ENCODE measurements around the gene NFIB. TPM values are rescaled to one million over a fixed set of nuclear protein-coding genes. Genes with fewer than 3 reads are reported as not detected.

NFIB gene
- total RNA-seq, 2 experiments from 2014 or later: not detected

DNA sequence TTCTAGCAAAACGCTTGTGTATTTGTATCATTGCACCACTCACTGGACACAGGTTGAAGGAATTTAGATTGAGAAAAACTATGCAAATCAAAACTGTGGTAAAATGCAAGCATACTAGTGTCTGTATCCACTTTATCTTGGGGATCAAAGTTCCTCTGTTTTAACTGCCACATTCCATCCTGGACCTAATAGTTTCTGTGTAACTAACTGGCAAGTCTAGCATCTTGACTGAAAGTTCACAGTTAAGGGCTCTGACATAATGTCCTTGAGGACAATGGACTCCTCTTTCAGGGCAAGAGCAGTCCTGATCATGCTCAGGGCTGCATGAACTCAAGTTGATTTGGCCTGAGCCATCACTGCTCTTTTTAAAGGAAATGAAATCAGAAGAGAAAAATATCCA, 30.7 kb downstream of the NFIB start:
- POLR2A ChIA-PET: no interaction called here
- Mint-ChIP-seq H3K27ac (no peak overlapping the region), H3K4me1 (ENCODE audit: low read depth) (no peaks in the 10 kb centered on the region), H3K9me3 (no peaks in the 10 kb centered on the region), H3K27me3 (peaks cover 4% of the 10 kb centered on the region), H3K36me3 (ENCODE audit: low read depth) (no peaks in the 10 kb centered on the region), H3K4me3 (no peak overlapping the region)
- no peak for ATAC-seq
- no peak for DNase-seq
- CTCF ChIA-PET: no interaction called here
- TF ChIP-seq, protein P1, sequence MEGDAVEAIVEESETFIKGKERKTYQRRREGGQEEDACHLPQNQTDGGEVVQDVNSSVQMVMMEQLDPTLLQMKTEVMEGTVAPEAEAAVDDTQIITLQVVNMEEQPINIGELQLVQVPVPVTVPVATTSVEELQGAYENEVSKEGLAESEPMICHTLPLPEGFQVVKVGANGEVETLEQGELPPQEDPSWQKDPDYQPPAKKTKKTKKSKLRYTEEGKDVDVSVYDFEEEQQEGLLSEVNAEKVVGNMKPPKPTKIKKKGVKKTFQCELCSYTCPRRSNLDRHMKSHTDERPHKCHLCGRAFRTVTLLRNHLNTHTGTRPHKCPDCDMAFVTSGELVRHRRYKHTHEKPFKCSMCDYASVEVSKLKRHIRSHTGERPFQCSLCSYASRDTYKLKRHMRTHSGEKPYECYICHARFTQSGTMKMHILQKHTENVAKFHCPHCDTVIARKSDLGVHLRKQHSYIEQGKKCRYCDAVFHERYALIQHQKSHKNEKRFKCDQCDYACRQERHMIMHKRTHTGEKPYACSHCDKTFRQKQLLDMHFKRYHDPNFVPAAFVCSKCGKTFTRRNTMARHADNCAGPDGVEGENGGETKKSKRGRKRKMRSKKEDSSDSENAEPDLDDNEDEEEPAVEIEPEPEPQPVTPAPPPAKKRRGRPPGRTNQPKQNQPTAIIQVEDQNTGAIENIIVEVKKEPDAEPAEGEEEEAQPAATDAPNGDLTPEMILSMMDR (IDR thresholded peaks at IDR 0.05): no peak
- intact Hi-C loops (cut with micrococcal nuclease): no loop called here

DNA sequence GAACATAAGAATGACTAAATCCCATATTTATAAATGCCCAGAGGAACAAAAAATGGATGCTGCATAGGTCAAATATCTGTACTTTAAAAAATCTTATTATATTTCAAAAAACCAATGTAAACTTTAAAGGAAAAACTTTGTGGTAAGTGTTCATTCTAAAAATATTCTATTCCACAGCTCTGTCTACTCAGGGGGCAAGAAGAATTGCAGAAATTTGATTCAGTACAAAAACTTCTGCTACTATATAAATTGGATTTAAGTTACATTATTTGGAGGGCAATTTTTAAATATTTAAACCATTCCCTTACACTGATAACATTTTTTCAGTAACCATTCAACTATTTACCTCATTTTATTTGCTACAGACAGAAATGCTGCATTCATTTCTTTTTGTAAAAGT, 32.1 kb downstream of the NFIB start:
- intact Hi-C loops (cut with micrococcal nuclease): no loop called here
- H3K27me3 Mint-ChIP-seq: peaks cover 5% of the 10 kb centered on the region
- H3K27ac Mint-ChIP-seq: no peak overlapping the region
- H3K4me3 Mint-ChIP-seq: no peak overlapping the region
- no peaks in the 10 kb centered on the region for H3K9me3 Mint-ChIP-seq
- TF ChIP-seq, protein P1 (IDR thresholded peaks at IDR 0.05): no peak
- no peak for DNase-seq
- POLR2A ChIA-PET: no interaction called here
- no peak for ATAC-seq
- H3K4me1 Mint-ChIP-seq (ENCODE audit: low read depth): no peaks in the 10 kb centered on the region
- CTCF ChIA-PET: no interaction called here
- no peaks in the 10 kb centered on the region for H3K36me3 Mint-ChIP-seq (ENCODE audit: low read depth)

DNA sequence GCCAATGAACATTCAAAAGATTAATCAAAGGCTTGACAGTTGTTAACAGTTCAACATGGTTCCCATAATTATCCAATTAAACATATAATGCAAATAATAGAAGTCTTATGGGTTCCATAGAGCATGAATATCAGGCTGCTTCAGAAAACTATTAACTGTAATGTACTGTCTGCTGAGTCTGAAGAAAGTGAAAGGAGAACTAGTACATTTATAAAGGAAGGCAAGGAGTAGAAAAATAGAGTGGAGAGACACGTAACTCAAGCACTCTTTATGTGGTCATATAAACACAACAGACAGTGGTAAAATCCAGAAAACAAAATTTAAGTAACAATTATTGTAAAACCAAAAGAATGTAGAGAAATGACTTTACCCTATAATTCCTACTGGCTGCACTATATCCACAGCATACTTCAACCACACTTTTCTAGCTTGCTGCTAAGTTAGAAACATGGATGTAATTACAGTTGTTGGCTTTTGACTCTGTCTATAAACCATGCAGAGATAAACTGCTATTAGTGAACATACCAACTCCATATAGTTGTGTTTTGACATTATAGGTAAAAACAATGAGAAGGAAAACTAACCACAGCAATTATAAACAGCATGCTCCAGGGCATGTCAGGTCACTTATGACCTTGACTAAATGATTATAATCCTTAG, 32.7 kb downstream of the NFIB start:
- no peak for DNase-seq
- Mint-ChIP-seq H3K36me3 (ENCODE audit: low read depth) (no peaks in the 10 kb centered on the region), H3K27me3 (peaks cover 5% of the 10 kb centered on the region), H3K27ac (no peak overlapping the region), H3K4me3 (no peak overlapping the region), H3K4me1 (ENCODE audit: low read depth) (no peaks in the 10 kb centered on the region), H3K9me3 (no peaks in the 10 kb centered on the region)
- CTCF ChIA-PET: no interaction called here
- TF ChIP-seq, protein P1 (IDR thresholded peaks at IDR 0.05): no peak
- POLR2A ChIA-PET: no interaction called here
- intact Hi-C loops (cut with micrococcal nuclease): no loop called here
- ATAC-seq: no peak

DNA sequence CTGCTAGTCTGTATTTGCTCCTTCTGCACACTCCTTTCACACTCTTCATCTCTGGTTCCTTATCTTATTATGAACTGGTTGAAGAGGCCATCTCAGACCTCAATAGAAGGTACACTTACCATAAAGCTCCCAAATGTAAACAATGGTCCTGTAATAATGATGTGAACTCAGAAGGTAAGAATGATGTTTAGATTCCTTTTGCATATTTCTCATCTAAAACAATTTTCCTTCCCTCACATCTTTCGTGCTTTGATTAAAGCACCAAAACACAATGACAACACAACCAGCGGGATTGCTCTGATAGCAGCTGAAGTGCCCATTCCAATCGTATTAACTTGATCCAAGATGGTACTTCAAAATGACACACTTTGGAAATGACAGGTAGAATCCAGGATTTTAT, 34.3 kb downstream of the NFIB start:
- CTCF ChIA-PET: no interaction called here
- TF ChIP-seq, protein P1 (IDR thresholded peaks at IDR 0.05): no peak
- Mint-ChIP-seq H3K36me3 (ENCODE audit: low read depth) (no peaks in the 10 kb centered on the region), H3K27ac (no peak overlapping the region), H3K4me1 (ENCODE audit: low read depth) (no peaks in the 10 kb centered on the region), H3K4me3 (no peak overlapping the region), H3K27me3 (peaks cover 5% of the 10 kb centered on the region), H3K9me3 (no peaks in the 10 kb centered on the region)
- POLR2A ChIA-PET: no interaction called here
- intact Hi-C loops (cut with micrococcal nuclease): no loop called here
- DNase-seq (no peak), ATAC-seq (no peak)

DNA sequence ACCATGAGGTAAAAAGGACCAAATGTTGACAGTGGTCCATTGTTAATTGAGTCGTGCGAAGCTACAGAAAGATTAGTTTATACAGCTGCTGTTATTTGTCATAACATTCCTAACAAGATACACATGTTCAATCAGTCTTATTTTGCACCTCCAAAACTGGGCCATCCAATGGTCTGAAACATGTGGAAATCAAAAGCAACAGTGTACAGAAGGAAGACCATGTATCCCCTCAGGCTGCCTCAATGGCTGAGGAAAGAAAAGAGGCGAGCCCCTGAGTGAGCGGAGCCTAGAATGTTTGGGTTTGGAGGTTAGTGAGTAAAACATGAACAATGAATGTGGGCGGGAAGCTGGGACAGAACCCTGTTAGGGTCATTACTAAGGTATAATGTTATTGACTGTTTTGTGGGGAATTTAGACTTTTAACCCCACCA, 35.6 kb downstream of the NFIB start:
- peaks cover 7% of the 10 kb centered on the region for H3K27me3 Mint-ChIP-seq
- TF ChIP-seq, protein P1 (IDR thresholded peaks at IDR 0.05): no peak
- POLR2A ChIA-PET: no interaction called here
- no peak overlapping the region for H3K4me3 Mint-ChIP-seq
- ATAC-seq: no peak
- H3K27ac Mint-ChIP-seq: no peak overlapping the region
- intact Hi-C loops (cut with micrococcal nuclease): no loop called here
- no peaks in the 10 kb centered on the region for H3K4me1 Mint-ChIP-seq (ENCODE audit: low read depth)
- CTCF ChIA-PET: no interaction called here
- no peak for DNase-seq
- H3K9me3 Mint-ChIP-seq: no peaks in the 10 kb centered on the region
- no peaks in the 10 kb centered on the region for H3K36me3 Mint-ChIP-seq (ENCODE audit: low read depth)
